RPMI8226 (cell line): Measurements from ENCODE around the gene SRRM1.
A peak's percentile ranks its signal among the peaks of the same experiment; 100 is the strongest.

Source experiments
- DNase-seq: peaks from one replicate; pipeline ENCODE4 v3.0.0-alpha.2; 2015

SRRM1 gene

GRCh38 chr1:24722073-24723035 lies 79.3 kb downstream of the SRRM1 start:
- DNase-seq = peak; percentile 73
